ENCODE measurements around the gene CDCA7.
"Not testable (repeated sequence)": the region's sequence is repeated elsewhere in the genome, so short reads cannot be mapped to it uniquely, and the experiment has no call there.

CDCA7 gene

GRCh38 chr2:173358616-173359015, 3.9 kb downstream of the CDCA7 start:
- no peak for DNase-seq (ENCODE audit: low read depth in 2 of 2, low spot score in 1 of 2)

DNA sequence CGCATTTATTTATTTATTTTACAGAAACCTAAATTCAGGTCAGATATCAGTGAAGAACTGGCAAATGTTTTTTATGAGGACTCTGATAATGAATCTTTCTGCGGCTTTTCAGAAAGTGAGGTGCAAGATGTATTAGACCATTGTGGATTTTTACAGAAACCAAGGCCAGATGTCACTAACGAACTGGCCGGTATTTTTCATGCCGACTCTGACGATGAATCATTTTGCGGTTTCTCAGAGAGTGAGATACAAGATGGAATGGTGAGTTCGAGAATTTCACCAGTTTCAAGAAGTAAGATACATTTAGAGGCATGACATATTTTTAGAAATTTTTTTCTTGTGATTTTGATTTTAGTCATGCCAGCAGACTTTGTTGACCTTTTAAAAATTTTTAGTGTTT, 4.6 kb downstream of the CDCA7 start:
- DNase-seq (ENCODE audit: low read depth in 2 of 2, low spot score in 1 of 2): no peak

DNA sequence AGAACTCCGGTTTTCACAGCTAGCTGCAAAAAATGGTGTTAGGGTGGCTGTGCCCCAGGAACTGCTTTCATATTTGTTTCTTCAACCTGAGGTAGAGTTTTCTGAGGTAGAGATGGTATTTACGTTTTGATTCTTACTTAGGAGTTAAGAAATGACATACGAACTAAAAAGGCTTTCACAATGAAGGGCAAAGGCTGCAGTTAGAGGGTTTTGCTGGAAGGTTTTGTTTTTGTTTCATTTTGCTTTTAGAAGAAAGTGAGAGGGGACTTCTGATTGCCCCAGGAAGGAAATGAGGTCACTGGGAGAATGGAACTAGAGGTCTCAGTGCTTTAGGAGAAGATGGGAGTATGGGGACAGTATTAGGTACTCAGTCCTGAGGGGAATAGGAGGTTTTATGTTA, 15.5 kb downstream of the CDCA7 start:
- DNase-seq (ENCODE audit: low read depth in 2 of 2, low spot score in 1 of 2): no peak

DNA sequence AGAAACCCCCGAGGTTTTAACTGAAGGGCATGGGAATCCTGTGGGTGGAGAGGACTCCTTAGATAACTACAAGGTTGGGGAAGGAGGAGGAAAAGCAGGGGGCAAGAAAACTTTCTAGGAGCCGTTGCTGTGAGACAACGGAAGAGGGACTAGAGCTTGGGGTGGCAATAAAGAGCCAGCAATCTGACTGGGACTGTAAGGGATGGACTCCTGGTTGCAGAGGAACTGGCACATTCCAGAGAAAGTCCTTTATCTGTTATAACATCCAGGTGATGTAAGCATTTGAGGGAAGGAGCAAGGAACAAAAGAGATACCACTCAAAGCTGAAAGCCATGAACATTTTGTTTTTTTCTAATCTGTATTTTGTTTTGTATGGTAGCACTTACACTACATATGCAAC, 16.4 kb downstream of the CDCA7 start:
- DNase-seq (ENCODE audit: low read depth in 2 of 2, low spot score in 1 of 2): no peak

DNA sequence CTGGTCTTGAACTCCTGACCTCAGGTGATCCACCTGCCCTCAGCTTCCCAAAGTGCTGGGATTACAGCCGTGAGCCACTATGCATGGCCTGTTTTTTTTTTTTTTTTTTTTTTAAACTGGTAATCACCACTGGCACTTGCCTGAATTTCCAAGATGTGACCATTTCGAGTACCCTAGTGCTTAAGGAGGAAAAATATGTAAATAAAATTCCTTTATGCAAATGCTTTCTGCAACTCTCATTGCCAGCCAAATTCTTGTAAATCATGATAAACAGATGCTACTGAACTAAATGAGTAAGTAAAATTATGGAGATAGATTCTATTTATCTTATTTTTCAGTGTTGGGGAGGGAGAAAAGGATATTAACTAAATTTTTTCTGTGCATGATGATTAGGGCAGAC, 18.6 kb downstream of the CDCA7 start:
- no peak for DNase-seq (ENCODE audit: low read depth in 2 of 2, low spot score in 1 of 2)

DNA sequence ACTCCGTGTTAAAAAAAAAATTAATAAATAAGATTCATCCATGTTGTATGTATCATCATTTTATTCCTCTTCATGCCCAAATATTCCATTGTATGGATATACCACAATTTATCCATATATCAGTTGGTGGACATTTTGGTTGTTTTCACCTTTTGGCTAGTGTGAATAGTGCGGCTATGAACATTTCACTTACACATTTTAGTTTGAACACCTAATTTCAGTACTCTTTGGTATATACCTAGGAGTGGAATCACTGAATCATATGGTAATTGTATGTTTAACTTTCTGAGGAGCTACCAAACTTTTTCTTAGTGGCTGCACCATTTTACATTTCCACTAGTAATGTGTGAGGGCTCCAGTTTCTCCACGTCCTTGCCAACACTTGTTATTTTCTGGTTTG, 20.0 kb downstream of the CDCA7 start:
- no peak for DNase-seq (ENCODE audit: low read depth in 2 of 2, low spot score in 1 of 2)

DNA sequence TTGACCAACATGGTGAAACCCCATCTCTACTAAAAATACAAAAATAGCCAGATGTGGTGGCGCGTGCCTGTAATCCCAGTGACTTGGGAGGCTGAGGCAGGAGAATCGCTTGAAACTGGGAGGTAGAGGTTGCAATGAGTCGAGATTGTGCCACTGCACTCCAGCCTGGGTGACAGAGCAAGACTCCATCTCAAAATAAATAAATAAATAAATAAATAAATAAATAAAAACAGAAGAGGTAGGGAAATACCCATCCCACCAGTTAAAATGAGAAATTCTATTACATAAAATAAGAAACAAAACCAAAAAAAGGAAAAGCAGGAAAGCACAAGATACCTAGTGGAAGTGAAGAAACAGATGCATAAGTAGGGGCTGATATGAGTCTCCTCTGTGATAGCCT, 30.9 kb downstream of the CDCA7 start:
- DNase-seq (ENCODE audit: low read depth in 2 of 2, low spot score in 1 of 2): not testable (repeated sequence)

- no peak for DNase-seq (ENCODE audit: low read depth in 2 of 2, low spot score in 1 of 2)
Observed at GRCh38 chr2:173386021-173386737, 31.5 kb downstream of the CDCA7 start.

- no peak for DNase-seq (ENCODE audit: low read depth in 2 of 2, low spot score in 1 of 2)
Observed at GRCh38 chr2:173386738-173387065, 32.0 kb downstream of the CDCA7 start.

DNA sequence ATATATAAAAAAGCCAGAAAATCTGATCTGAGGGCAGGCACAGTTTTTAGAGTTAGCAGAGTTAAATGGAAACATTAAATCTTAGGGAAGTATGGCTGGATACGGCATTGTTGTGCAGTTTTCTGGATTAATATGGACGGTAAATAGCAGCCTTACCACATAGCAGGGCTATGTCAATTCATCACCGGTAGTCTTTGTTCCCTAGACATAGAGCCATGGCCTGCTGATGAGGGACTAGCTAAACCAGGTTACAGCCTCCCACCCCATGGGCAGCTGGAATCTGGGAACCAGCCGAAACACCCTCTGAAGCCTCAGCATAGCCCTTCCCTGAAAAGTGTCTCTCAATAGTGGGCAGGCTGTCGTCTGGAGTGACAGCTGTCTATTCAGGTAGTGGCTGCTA, 32.4 kb downstream of the CDCA7 start:
- no peak for DNase-seq (ENCODE audit: low read depth in 2 of 2, low spot score in 1 of 2)

- no peak for DNase-seq (ENCODE audit: low read depth in 2 of 2, low spot score in 1 of 2)
Observed at GRCh38 chr2:173387660-173388059, 33.0 kb downstream of the CDCA7 start.

DNA sequence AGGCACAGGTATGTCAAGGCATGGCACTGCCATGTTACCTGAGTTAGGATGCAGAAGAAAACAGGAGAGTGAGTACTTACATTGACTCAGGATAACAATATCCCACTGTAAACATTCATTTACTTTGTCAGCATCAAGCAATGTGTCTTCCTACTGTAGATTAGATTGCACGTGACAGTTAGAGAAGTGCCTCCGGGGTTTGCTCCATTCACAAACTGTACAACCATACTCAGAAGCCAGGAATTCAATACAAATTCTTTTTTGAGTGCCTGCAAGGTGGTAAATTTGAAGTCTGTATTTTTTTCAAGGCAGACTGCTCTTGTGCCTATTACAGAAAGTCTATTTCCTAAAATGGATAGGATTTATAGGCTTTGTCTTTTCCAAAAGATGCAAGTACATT, 34.1 kb downstream of the CDCA7 start:
- no peak for DNase-seq (ENCODE audit: low read depth in 2 of 2, low spot score in 1 of 2)

GRCh38 chr2:173390036-173390435, 35.4 kb downstream of the CDCA7 start:
- no peak for DNase-seq (ENCODE audit: low read depth in 2 of 2, low spot score in 1 of 2)

DNA sequence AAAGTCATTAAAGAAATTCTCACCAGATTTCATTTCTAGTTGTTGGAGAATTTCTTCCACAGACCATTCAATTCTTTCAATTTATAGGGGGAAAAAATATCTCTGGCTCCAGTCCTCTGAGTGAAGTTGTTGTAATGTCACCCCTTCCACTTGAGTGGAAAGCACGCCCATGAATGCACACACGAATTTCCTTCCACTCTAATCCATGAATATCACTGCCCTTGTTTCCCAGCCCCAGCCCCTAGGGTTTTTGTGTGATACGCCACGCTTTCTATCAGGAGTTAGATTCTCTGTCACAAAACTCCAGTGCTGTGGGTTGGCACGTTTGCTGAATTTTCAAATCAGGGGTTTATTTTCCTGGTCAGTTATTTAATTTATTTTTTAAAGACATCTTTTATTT, 38.1 kb downstream of the CDCA7 start:
- no peak for DNase-seq (ENCODE audit: low read depth in 2 of 2, low spot score in 1 of 2)

DNA sequence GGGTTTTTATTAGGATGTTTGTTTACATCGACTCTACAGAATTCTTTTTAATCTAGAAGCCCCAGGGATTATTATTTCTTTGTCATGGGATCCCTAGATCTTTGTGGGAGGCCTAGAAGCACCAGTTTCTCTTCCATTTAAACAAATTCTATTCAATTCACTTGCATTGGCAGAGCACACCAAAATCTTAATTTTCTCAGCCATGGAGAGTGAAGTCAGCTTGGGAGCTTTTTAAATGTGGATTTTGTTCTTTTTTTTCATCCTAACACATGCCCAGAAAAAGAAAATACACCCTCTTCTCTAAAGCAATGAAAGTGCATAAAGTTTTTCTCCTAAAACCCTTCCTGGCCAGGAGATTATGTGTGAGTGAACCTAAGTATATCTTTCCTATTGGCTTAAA, 38.5 kb downstream of the CDCA7 start:
- no peak for DNase-seq (ENCODE audit: low read depth in 2 of 2, low spot score in 1 of 2)

- no peak for DNase-seq (ENCODE audit: low read depth in 2 of 2, low spot score in 1 of 2)
Observed at GRCh38 chr2:173393636-173394035, 39.0 kb downstream of the CDCA7 start.

GRCh38 chr2:173394091-173394974, 39.7 kb downstream of the CDCA7 start:
- no peak for DNase-seq (ENCODE audit: low read depth in 2 of 2, low spot score in 1 of 2)

DNA sequence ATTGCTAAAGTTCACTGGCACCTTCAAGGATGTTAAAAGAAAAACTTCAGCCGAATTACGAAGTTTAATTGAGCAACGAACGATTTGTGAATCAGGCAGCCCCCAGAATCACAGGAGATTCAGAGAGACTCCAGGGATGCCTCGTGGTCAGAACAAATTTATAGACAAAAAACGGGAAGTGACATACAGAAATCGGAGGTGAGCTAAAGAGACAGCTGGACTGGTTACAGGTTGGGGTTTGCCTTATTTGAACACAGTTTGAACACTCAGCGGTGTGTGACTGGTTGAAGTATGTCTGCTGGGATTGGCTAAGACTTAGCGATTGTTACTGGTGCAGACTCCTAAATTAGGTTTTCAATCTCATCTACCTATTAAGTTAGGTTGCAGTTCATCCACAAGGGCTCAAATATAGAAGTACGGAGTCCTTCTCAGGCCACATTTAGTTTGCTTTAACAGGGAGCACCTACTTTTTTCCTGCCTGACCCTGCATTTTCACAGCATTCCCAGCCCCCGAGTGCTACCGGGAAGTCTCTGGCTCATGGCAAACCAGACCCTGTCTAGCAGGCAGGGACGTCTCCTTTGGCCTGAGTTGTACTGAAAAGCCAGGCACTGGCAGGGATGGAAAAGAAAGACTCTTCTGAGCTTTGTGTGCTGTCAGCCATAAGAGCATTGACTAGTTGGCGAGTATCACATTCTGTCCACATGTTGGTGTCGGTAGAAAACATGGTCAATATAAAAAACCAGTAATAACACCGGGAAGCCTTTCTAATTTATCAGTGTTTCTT, 41.1 kb downstream of the CDCA7 start:
- no peak for DNase-seq (ENCODE audit: low read depth in 2 of 2, low spot score in 1 of 2)

GRCh38 chr2:173397539-173397938, 42.9 kb downstream of the CDCA7 start:
- DNase-seq (ENCODE audit: low read depth in 2 of 2, low spot score in 1 of 2): no peak

- no peak for DNase-seq (ENCODE audit: low read depth in 2 of 2, low spot score in 1 of 2)
Observed at GRCh38 chr2:173399229-173399628, 44.6 kb downstream of the CDCA7 start.

DNA sequence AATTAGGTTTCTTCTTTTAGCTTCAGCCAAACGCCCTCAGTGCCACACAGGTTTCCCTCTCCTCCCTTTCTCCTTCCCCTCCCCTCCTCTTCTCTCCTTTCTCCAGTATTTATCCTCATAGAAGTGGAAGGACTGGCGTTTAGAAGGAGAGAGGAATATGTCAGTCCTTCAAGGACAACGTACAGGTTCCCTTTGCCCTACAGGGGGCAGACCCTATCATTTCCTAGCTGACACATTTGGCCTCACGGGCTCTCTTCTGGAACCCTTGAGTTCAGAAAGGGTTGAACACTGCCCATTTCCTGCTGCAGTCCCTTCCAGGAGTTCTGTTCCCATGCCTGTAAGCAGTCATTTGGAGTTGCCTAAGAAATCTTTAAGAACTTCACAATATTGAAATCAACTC, 46.1 kb downstream of the CDCA7 start:
- DNase-seq (ENCODE audit: low read depth in 2 of 2, low spot score in 1 of 2): no peak

DNA sequence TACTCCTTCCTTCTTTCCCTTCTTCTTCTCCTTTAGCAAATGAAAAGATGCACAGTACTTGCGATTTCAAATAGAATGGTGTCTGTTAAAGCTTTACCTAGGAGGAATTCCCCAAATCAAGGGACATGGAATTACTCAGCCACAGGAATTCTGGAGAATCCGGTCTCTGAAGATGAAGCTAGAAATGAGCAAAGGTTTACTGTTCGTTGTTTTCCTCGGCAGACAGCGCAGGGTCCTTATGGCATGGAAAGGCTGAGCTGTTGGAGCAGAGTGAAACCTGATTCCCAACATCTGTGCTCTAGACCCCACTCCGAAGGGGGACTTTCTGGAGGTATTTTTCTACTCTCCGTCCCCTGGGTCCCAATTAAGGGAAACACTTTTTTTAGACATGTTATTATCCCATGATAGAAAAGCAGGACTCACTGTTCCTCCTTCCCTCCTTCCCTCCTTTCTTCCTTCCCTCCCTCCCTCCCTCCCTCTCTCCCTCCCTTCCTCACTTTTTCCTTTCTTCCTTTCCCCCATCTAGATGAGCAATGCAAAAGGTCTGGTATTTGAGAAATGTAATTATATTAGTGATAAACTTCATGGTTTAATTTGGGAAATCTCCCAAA, 47.1 kb downstream of the CDCA7 start:
- no peak for DNase-seq (ENCODE audit: low read depth in 2 of 2, low spot score in 1 of 2)

Measured in stimulated activated CD8-positive, alpha-beta memory T cell treated with anti-CD3 and anti-CD28 coated beads, Interleukin-4, amount 100 ng/mL, for 4 hours (primary cell).